GM04504 (cell line): ENCODE results near the gene FBRS.
A peak's percentile ranks its signal among the peaks of the same experiment; 100 is the strongest.
"Not testable (repeated sequence)": the region's sequence is repeated elsewhere in the genome, so short reads cannot be mapped to it uniquely, and the experiment has no call there.

ENCODE experiments used
- DNase-seq: peaks from one replicate; pipeline ENCODE4 v3.0.0-alpha.2; 2012; ENCODE audit warnings: low read depth

Gene FBRS

GRCh38 chr16:30698816-30699614, 40.8 kb downstream of the FBRS start, which contains the start of gene SRCAP:
SRCAP (plus strand) TSS chr16:30699171; CDS start chr16:30700825, 1,654 bp downstream.
- DNase-seq: peak; percentile 35

GRCh38 chr16:30699615-30700099, 41.4 kb downstream of the FBRS start:
- DNase-seq: no peak

- DNase-seq: no peak
Observed at GRCh38 chr16:30700491-30700890, 42.3 kb downstream of the FBRS start.

- no peak for DNase-seq
Observed at GRCh38 chr16:30700971-30701370, 42.7 kb downstream of the FBRS start.

- DNase-seq: not testable (repeated sequence)
Observed at GRCh38 chr16:30703071-30703470, 44.8 kb downstream of the FBRS start.

GRCh38 chr16:30703971-30704370, 45.7 kb downstream of the FBRS start:
- DNase-seq: no peak

GRCh38 chr16:30706046-30706445, 47.8 kb downstream of the FBRS start:
- DNase-seq: no peak

GRCh38 chr16:30710971-30711370, 52.7 kb downstream of the FBRS start:
- DNase-seq: no peak

GRCh38 chr16:30711712-30712111, 53.5 kb downstream of the FBRS start:
- no peak for DNase-seq

GRCh38 chr16:30715750-30716445, 57.7 kb downstream of the FBRS start:
- DNase-seq: no peak

GRCh38 chr16:30720086-30720485, 61.9 kb downstream of the FBRS start:
- no peak for DNase-seq
